ENCODE results near the gene THBS2.
"Not testable (repeated sequence)": the region's sequence is repeated elsewhere in the genome, so short reads cannot be mapped to it uniquely, and the experiment has no call there.

THBS2 gene

GRCh38 chr6:169230946-169231789 is 22.5 kb downstream of the THBS2 start:
- no peak for DNase-seq (ENCODE audit: low read depth)

- no peak for DNase-seq (ENCODE audit: low read depth)
Observed at GRCh38 chr6:169230322-169230665, 23.4 kb downstream of the THBS2 start.

- no peak for DNase-seq (ENCODE audit: low read depth)
Observed at GRCh38 chr6:169229615-169230321, 23.9 kb downstream of the THBS2 start.

- DNase-seq (ENCODE audit: low read depth) = no peak
Observed at GRCh38 chr6:169227116-169227515, 26.5 kb downstream of the THBS2 start.

GRCh38 chr6:169225887-169226286 is 27.8 kb downstream of the THBS2 start:
- no peak for DNase-seq (ENCODE audit: low read depth)

- no peak for DNase-seq (ENCODE audit: low read depth)
Observed at GRCh38 chr6:169225131-169225576, 28.5 kb downstream of the THBS2 start.

- DNase-seq (ENCODE audit: low read depth) = no peak
Observed at GRCh38 chr6:169224716-169225115, 28.9 kb downstream of the THBS2 start.

- no peak for DNase-seq (ENCODE audit: low read depth)
Observed at GRCh38 chr6:169224185-169224695, 29.4 kb downstream of the THBS2 start.

- DNase-seq (ENCODE audit: low read depth) = no peak
Observed at GRCh38 chr6:169223006-169223405, 30.6 kb downstream of the THBS2 start.

GRCh38 chr6:169222126-169222525 is 31.5 kb downstream of the THBS2 start:
- no peak for DNase-seq (ENCODE audit: low read depth)

- no peak for DNase-seq (ENCODE audit: low read depth)
Observed at GRCh38 chr6:169221264-169221663, 32.4 kb downstream of the THBS2 start.

- DNase-seq (ENCODE audit: low read depth) = no peak
Observed at GRCh38 chr6:169220068-169220964, 33.3 kb downstream of the THBS2 start.

- no peak for DNase-seq (ENCODE audit: low read depth)
Observed at GRCh38 chr6:169217972-169218371, 35.7 kb downstream of the THBS2 start.

GRCh38 chr6:169216830-169217229 is 36.8 kb downstream of the THBS2 start:
- no peak for DNase-seq (ENCODE audit: low read depth)

GRCh38 chr6:169215201-169215681 is 38.4 kb downstream of the THBS2 start:
- DNase-seq (ENCODE audit: low read depth) = no peak

- DNase-seq (ENCODE audit: low read depth) = not testable (repeated sequence)
Observed at GRCh38 chr6:169214789-169215188, 38.9 kb downstream of the THBS2 start.

- no peak for DNase-seq (ENCODE audit: low read depth)
Observed at GRCh38 chr6:169213814-169214520, 39.7 kb downstream of the THBS2 start.

GRCh38 chr6:169212897-169213813 is 40.5 kb downstream of the THBS2 start:
- DNase-seq (ENCODE audit: low read depth) = peak; percentile 72

GRCh38 chr6:169212436-169212835 is 41.2 kb downstream of the THBS2 start:
- DNase-seq (ENCODE audit: low read depth) = no peak

- no peak for DNase-seq (ENCODE audit: low read depth)
Observed at GRCh38 chr6:169211881-169212280, 41.8 kb downstream of the THBS2 start.

Measured in stimulated activated CD8-positive, alpha-beta memory T cell treated with anti-CD3 and anti-CD28 coated beads, Interleukin-12 subunit alpha, Interleukin-12 subunit beta, amount 100 ng/mL, for 1 hour (primary cell).